Thyroid gland (tissue), 4 donors: ENCODE results near the gene KLLN.

Experiments used
- CTCF ChIP-seq, 6 experiments: fragments of 200-600 bp in 3 of 6; fragments of 450-650 bp in 3 of 6; sonication (generic) in 3 of 6; IDR thresholded peaks; one replicate each; pipeline ENCODE4 v1.5.1; 2016 to 2019; ENCODE audit warnings: antibody characterized with exemption in 6 of 6, mild to moderate bottlenecking in 2 of 6, inconsistent platforms in 1 of 6, moderate library complexity in 1 of 6
- POLR2A ChIP-seq, 2 donors: fragments of 450-650 bp; IDR thresholded peaks; one replicate each; pipeline ENCODE4 v1.6.1; 2017; ENCODE audit warnings: antibody characterized with exemption in 2 of 2, mild to moderate bottlenecking in 2 of 2, moderate library complexity in 1 of 2

- no peak for TF ChIP-seq CTCF (IDR thresholded peaks at IDR 0.05)
- TF ChIP-seq POLR2A (IDR thresholded peaks at IDR 0.05), result no peak
Measured at GRCh38 chr10:87882555-87883294, 19.4 kb upstream of the KLLN start.
